Adrenal gland (tissue), 12 donors: ENCODE measurements around the gene BMAL1. TPM values are rescaled to one million over a fixed set of nuclear protein-coding genes. Genes with fewer than 3 reads are reported as not detected.

Experiments
- DNase-seq, 7 donors: peaks; one replicate each; pipeline ENCODE4 v3.0.0-alpha.2; 2019 to 2020
- H3K27ac ChIP-seq, 5 donors: fragments of 200-600 bp; sonication (generic) in 4 of 5; 1 replicate in 3 of 5; 2 replicates in 2 of 5; pipeline versions ENCODE4 v1.5.1 to v1.8.0; 2016 to 2020; ENCODE audit warnings: mild to moderate bottlenecking in 1 of 5
- H3K27me3 ChIP-seq: fragments of 200-600 bp; 2 replicates; pipeline ENCODE4 v1.8.0; 2021
- H3K36me3 ChIP-seq, 2 donors: fragments of 200-600 bp; replicated peaks in 1 of 2; 1 replicate in 1 of 2; 2 replicates in 1 of 2; pipeline versions ENCODE4 v1.5.1 to v1.8.0; 2018 to 2022
- H3K4me1 ChIP-seq, 2 donors: fragments of 200-600 bp; replicated peaks in 1 of 2; 1 replicate in 1 of 2; 2 replicates in 1 of 2; pipeline versions ENCODE4 v1.5.1 to v1.8.0; 2018 to 2021
- H3K4me3 ChIP-seq, 4 donors: fragments of 200-600 bp; sonication (generic) in 3 of 4; one replicate each; pipeline ENCODE4 v1.5.1; 2016 to 2018
- H3K9me3 ChIP-seq, 3 donors: fragments of 200-600 bp; sonication (generic) in 1 of 3; replicated peaks in 1 of 3; 1 replicate in 2 of 3; 2 replicates in 1 of 3; pipeline versions ENCODE4 v1.5.1 to v1.8.0; 2016 to 2021
- CTCF ChIP-seq, 6 experiments: fragments of 450-650 bp in 4 of 6; fragments of 200-600 bp in 2 of 6; sonication (generic) in 1 of 6; IDR thresholded peaks; 1 replicate in 5 of 6; 2 replicates in 1 of 6; pipeline versions ENCODE4 v1.5.1 to v1.8.0; 2016 to 2021; ENCODE audit warnings: antibody characterized with exemption in 6 of 6, mild to moderate bottlenecking in 2 of 6, moderate library complexity in 1 of 6
- POLR2A ChIP-seq, 2 donors: fragments of 450-650 bp; IDR thresholded peaks; one replicate each; pipeline ENCODE4 v1.6.1; 2017; ENCODE audit warnings: antibody characterized with exemption in 2 of 2, mild to moderate bottlenecking in 2 of 2, moderate library complexity in 1 of 2
- whole genome bisulfite sequencing, 4 donors: extraction: QIAGEN DNeasy Blood & Tissue Kit in 2 of 4; methylation state at CpG; one replicate each; pipeline versions ENCODE4 v1.1.5 to v1.1.7; 2013 to 2017; 5-methylcytosine and 5-hydroxymethylcytosine counted together
- intact Hi-C, 2 donors: fragments of 100-400 bp; cut with DNase I; formaldehyde crosslinking; loops; one replicate each; pipeline versions ENCODE4 v1.14.1 to v1.15.0; 2022 to 2023
- polyA plus RNA-seq, 3 donors: library from polyadenylated mRNA; stranded (reverse); fragments of 200-250 nt in 2 of 3; fragments of 350-450 nt in 1 of 3; fragmentation: Illumina TruSeq in 1 of 3; extraction: RNeasy Lipid Tissue Mini Kit (QIAGEN cat#74804) in 1 of 3; gene quantifications; one replicate each; pipeline ENCODE4 v1.2.3, GENCODE V29; 2013 to 2014
- total RNA-seq, 9 donors: library from RNA; depleted of rRNA in 4 of 9; stranded (reverse); fragments of >200 nt in 4 of 9; fragments of 120-200 nt in 1 of 9; fragmentation: NEBNext Ultra II Directional in 1 of 9; extraction: Animal tissue kit (Norgen Biotek cat#: 25700) in 1 of 9; gene quantifications; one replicate each; pipeline versions ENCODE4 v1.1.0 to v1.2.4, GENCODE V29; 2013 to 2023
- donor health status: healthy with polysubstance abuse.
- donor health status: Bipolar disorder and iron deficiency.
- donor health status: DM: yes; HTN: yes; CAD: no.
- donor health status: DM: no; HTN: no; CAD: no.
- donor health status: DM: no; HTN: no; CAD: no.
- donor health status: DM: yes; HTN: yes; CAD: no.

Gene BMAL1
- total and polyA plus RNA-seq, 12 donors, result 13.9 to 80.3 (median 34.3) TPM

DNA sequence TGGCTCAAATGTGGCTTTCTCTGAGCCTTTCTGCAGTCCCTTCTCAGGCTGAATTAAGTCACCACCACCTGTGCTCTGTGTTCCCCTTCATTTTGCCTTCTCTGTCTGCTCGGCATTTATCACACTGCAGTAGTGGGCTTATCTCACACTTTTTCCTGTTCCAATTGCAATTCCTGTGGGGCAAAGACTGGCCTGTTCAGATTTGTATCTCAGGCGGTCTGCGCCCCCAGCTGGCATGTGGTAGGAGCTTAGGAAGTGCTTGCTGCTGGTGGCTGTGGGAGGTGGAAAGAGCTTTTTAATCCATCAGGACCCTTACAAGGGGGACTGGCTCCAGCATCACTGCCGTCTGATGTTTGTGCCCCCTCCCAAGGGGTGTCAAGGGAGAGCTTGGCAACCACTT lies 21.2 kb downstream of the BMAL1 start:
- Histone ChIP-seq H3K4me1 (peaks cover 8 to 34% of the 10 kb centered on the region in 2 donors), H3K9me3 (no peaks in the 10 kb centered on the region), H3K36me3 (no peaks in the 10 kb centered on the region), H3K27ac (no peak overlapping the region), H3K4me3 (no peak overlapping the region), H3K27me3 (no peaks in the 10 kb centered on the region)
- TF ChIP-seq POLR2A (IDR thresholded peaks at IDR 0.05) (no peak), CTCF (IDR thresholded peaks at IDR 0.05) (no peak)
- peak in 1 of 7 donors; percentile 30 for DNase-seq
- WGBS, 4 donors, result 59 to 72% (median 69%) methylated on average over 3 to 4 of the region's 4 CpGs
- intact Hi-C loops, result no loop called here

DNA sequence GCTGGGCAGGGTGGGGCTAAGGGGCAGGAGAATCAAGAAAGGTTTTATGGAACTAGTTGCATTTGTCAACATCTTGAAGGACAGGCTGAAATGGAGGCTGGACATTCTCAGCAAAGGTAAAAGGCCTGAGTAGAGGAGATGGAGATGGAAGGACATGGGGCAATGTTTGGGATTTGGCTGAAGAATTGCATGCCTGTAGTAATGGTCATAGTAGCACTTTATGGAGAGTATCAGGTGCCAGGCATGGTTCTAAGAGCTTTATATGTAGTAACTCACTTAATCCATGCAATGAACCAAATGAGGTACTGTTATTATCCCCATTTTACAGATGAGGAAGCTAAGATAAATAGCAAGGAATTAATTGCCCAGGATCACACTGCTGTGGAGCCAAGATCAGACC lies 23.9 kb downstream of the BMAL1 start:
- Histone ChIP-seq H3K27me3 (no peaks in the 10 kb centered on the region), H3K9me3 (no peaks in the 10 kb centered on the region), H3K4me1 (peaks cover 8 to 30% of the 10 kb centered on the region in 2 donors), H3K36me3 (no peaks in the 10 kb centered on the region), H3K4me3 (no peak overlapping the region), H3K27ac (no peak overlapping the region)
- TF ChIP-seq CTCF (IDR thresholded peaks at IDR 0.05), result no peak
- TF ChIP-seq POLR2A (IDR thresholded peaks at IDR 0.05), result no peak
- DNase-seq, result no peak
- intact Hi-C loops, result no loop called here

DNA sequence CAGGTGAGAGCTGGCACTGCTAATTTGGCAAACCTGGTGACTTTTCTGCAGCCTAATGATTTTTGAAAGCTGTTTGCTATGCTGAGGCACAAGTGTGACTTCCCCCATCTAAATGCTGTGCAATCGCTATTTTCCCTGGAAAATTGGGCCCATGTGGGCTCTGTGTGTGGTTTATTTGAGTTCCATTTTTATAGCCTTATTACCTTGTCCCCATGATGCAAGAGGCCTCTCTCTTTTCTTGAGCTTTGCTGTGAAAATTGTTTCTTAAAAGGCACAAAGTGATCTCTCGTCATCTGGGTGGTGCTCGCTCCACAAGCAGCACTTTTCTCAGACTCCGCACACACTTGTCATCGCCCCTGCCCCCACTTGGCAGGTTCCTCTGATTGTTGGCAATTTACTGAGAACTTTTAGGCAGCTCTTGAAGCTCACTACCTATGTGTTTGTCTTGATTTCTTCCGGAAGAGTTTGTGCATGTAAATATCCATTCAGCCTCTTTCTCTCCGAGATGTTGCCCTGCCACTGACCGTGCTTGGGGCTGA lies 24.9 kb downstream of the BMAL1 start:
- DNase-seq, result no peak
- TF ChIP-seq POLR2A (IDR thresholded peaks at IDR 0.05), result no peak
- no peak for TF ChIP-seq CTCF (IDR thresholded peaks at IDR 0.05)
- Histone ChIP-seq H3K4me1 (peaks cover 6 to 23% of the 10 kb centered on the region in 2 donors), H3K36me3 (no peaks in the 10 kb centered on the region), H3K27me3 (no peaks in the 10 kb centered on the region), H3K27ac (no peak overlapping the region), H3K4me3 (no peak overlapping the region), H3K9me3 (no peaks in the 10 kb centered on the region)
- intact Hi-C loops, result no loop called here
- WGBS, 4 donors, result 90 to 96% (median 90%) methylated on average over 8 of the region's 8 CpGs

DNA sequence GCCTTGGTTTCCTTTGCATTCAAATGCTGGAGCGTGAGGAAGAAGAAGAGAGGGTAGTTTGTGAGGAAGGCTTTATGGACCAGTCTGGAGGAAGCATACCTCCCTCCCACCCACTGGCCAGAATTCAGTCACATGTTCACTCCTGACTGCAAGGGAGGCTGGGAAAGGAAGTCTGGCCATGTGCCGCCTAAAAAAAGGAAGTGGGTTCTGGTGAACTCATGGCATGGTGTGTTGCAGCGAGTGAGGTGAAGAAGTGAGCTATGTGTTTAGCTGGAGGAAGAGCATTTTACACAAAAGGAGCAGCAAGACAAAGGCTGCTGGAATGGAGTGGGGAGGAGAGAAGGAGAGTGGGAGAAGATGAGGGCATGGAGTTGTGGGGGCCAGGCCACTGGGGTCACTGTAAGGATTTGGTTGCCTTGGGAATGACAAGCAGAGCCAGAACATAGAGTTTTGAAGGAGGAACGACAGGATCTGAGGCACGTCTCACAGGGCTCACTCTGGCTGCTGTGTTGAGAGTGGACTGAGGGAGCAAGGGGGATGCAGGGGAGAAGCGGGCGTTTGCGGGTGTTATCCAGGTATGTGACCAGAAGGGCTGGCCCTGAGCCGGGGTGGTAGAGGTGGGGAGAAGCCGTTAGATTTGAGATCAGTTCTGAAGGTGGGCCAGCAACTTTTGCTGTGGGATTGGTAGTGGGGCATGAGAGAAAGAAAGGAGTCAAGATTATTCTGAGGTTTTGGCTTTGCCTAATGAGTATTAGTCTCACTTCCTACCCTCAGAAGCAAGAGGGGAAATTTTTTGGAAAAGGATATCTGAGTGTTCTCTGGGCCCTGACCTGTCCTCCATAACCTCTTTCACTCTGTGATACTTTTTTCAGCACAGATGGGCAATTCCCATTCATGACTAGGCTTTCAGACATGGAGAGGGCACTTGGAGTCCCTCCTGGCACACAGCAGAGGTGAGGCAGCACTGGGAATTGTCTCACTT lies 26.4 kb downstream of the BMAL1 start:
- no peaks in the 10 kb centered on the region for H3K27me3 ChIP-seq
- H3K36me3 ChIP-seq, result no peaks in the 10 kb centered on the region
- H3K4me3 ChIP-seq, result no peak overlapping the region
- no peak for TF ChIP-seq POLR2A (IDR thresholded peaks at IDR 0.05)
- no peak for TF ChIP-seq CTCF (IDR thresholded peaks at IDR 0.05)
- 80 to 87% (median 83%) methylated on average over 10 of the region's 10 CpGs for WGBS, 4 donors
- H3K4me1 ChIP-seq, result peaks cover 0 to 11% of the 10 kb centered on the region in 2 donors
- peak overlapping the region in 1 of 5 donors; percentile 8 for H3K27ac ChIP-seq
- peak in 2 of 7 donors; percentile 21 to 36 for DNase-seq
- intact Hi-C loops, result no loop called here
- H3K9me3 ChIP-seq, result no peaks in the 10 kb centered on the region
